Measurements from ENCODE around the gene PP2D1. TPM values are rescaled to one million over a fixed set of nuclear protein-coding genes. Genes with fewer than 3 reads are reported as not detected.

The PP2D1 gene
- total and polyA plus RNA-seq, 9 of the 15 experiments (the other 6 are each of a cell fraction or from before 2014, with no cell fraction given) = 0.07 to 0.10 TPM; not detected in 7

GRCh38 chr3:20039765-20040547 lies 27.9 kb upstream of the PP2D1 start, which contains the start of gene KAT2B (continued):
- TF ChIP-seq ZNF740 (CRISPR knock-in tag; IDR thresholded peaks at IDR 0.05) (peak; percentile 100), ZNF740 (tag; IDR thresholded peaks at IDR 0.05) (peak in 1 of 2 experiments; percentile 100; a peak in 2 of 4 replicates), STAG1 (CRISPR knock-in tag; IDR thresholded peaks at IDR 0.05; ENCODE audit: borderline replicate concordance) (no peak), ZNF165 (CRISPR knock-in tag; IDR thresholded peaks at IDR 0.05; ENCODE audit: borderline replicate concordance) (no peak), ZNF146 (CRISPR knock-in tag; IDR thresholded peaks at IDR 0.05; ENCODE audit: unreplicated experiment) (peak; percentile 13), ETS2 (tag; IDR thresholded peaks at IDR 0.05; ENCODE audit: borderline replicate concordance, poor library complexity, severe bottlenecking) (no peak), CAMTA2 (CRISPR knock-in tag; conservative IDR thresholded peaks at IDR 0.05) (no peak), KDM5B (IDR thresholded peaks at IDR 0.05; ENCODE audit: insufficient replicate concordance, low read depth, low read length) (no peak), PHF21A (IDR thresholded peaks at IDR 0.05; ENCODE audit: borderline replicate concordance, low read depth) (peak; percentile 78), TCF7 (IDR thresholded peaks at IDR 0.05; ENCODE audit: borderline replicate concordance) (no peak), ZNF586 (CRISPR knock-in tag; conservative IDR thresholded peaks at IDR 0.05) (no peak), TEAD2 (tag; IDR thresholded peaks at IDR 0.05) (no peak), KAT7 (CRISPR knock-in tag; IDR thresholded peaks at IDR 0.05; ENCODE audit: borderline replicate concordance) (no peak), SREBF2 (CRISPR knock-in tag; IDR thresholded peaks at IDR 0.05) (no peak), GATAD2A (IDR thresholded peaks at IDR 0.05) (peak; percentile 88), POLR2H (tag; IDR thresholded peaks at IDR 0.05; ENCODE audit: low read depth) (no peak; the same call in 1 of the 2 replicates), CCNT2 (IDR thresholded peaks at IDR 0.05; ENCODE audit: borderline replicate concordance, extremely low read depth, insufficient read length, low read depth, low read length) (peak; percentile 68), C11orf30 (IDR thresholded peaks at IDR 0.05; ENCODE audit: low read depth) (no peak), NCOR1 (IDR thresholded peaks at IDR 0.05) (peak; percentile 42; the same call in 1 of the 2 replicates), TSHZ1 (CRISPR knock-in tag; IDR thresholded peaks at IDR 0.05) (no peak), CREM (IDR thresholded peaks at IDR 0.05; ENCODE audit: low read depth) (peak; percentile 73)

Data from K562 (cell line).